ENCODE data around the gene SPAG5. TPM values are rescaled to one million over a fixed set of nuclear protein-coding genes. Genes with fewer than 3 reads are reported as not detected.
A peak's percentile ranks its signal among the peaks of the same experiment; 100 is the strongest.
"Not testable (repeated sequence)": the region's sequence is repeated elsewhere in the genome, so short reads cannot be mapped to it uniquely, and the experiment has no call there.

SPAG5 gene
- total RNA-seq, 1 donor from 2014 or later: 42.0 TPM

DNA sequence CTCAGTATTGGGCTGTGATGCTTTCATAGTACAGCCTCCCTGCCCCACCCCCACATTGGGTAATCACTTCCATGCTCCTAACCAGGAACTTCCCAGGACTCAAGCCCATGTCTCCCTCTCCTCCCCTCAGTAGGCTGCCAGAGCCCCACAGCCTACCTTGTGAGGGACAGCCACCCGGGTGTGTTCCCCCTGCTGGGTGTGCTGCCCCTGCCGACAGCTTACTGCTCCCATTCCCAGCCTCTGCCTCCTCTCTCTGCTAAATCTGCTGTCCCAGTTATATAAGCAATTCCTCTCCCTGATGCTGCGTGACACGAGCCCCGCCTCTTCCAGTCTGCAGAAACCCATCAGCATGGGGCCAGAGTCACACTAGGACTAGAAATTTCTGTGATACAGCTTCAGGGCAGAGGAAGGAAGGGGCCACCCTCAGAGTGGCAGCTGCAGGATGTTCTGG is 15.1 kb upstream of the SPAG5 start, which contains the start of gene RSKR:
RSKR (minus strand) TSS at position 255 of the 451 bp plus-strand sequence; CDS start at position 231, 24 bp downstream.
- Mint-ChIP-seq H3K36me3 (peaks cover 28% of the 10 kb centered on the region), H3K27me3 (ENCODE audit: low read depth) (no peaks in the 10 kb centered on the region), H3K4me3 (no peak within 1 kb of the TSS), H3K9me3 (no peaks in the 10 kb centered on the region), H3K4me1 (no peaks in the 10 kb centered on the region), H3K27ac (no peak within 1 kb of the TSS)
- no peak for TF ChIP-seq CTCF (IDR thresholded peaks at IDR 0.05; ENCODE audit: unreplicated experiment)
- DNase-seq (ENCODE audit: low spot score in 2 of 2, unreplicated experiment in 2 of 2): no peak

DNA sequence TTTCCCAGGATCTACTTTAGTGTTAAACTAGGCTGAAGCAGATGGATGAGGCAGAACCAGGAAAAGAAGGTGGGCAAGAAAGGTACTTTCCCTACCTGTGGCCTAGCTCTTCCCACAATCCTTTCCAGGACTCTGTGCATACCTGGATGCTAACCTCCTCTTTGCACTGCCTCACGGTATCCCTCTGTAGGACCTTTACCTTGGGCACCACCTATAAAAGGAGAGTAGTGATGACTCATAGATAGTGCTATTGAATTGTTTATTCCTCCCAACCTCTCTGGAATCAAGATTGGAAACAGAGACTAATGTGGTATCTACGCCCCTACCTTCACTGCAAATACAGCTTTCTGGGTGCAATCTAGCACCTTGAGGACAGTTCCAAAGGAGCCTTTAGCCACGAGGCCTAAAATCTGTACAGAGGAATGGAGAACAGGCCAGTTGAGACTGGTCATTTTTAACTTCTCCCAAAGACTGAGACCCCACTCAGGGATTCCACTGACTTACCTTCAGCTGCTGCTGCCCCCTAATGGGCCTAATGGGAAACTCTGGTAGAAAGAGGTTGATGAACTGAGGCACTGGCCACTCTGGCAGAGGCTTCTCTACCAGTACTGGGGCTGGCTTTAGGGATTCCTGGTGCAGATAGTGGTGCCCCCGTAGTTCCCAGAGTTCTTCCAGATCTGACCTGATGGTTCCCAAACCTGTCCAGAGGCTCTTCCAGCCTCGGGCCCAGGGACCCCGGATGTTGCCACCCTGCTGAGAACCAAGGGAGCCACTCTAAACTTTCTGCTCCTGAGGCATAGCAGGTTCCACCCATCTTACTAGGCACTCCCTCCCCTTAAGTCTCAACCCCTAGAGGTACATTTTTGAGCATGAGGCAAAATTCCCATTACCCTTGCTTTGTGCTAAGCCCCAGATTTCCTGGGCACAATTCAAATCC is 14.4 kb upstream of the SPAG5 start:
- H3K9me3 Mint-ChIP-seq: no peaks in the 10 kb centered on the region
- no peak overlapping the region for H3K4me3 Mint-ChIP-seq
- no peaks in the 10 kb centered on the region for H3K4me1 Mint-ChIP-seq
- H3K27me3 Mint-ChIP-seq (ENCODE audit: low read depth): no peaks in the 10 kb centered on the region
- H3K27ac Mint-ChIP-seq: no peak overlapping the region
- TF ChIP-seq CTCF (IDR thresholded peaks at IDR 0.05; ENCODE audit: unreplicated experiment): peak; percentile 48
- H3K36me3 Mint-ChIP-seq: peaks cover 24% of the 10 kb centered on the region
- DNase-seq (ENCODE audit: low spot score in 2 of 2, unreplicated experiment in 2 of 2): no peak

DNA sequence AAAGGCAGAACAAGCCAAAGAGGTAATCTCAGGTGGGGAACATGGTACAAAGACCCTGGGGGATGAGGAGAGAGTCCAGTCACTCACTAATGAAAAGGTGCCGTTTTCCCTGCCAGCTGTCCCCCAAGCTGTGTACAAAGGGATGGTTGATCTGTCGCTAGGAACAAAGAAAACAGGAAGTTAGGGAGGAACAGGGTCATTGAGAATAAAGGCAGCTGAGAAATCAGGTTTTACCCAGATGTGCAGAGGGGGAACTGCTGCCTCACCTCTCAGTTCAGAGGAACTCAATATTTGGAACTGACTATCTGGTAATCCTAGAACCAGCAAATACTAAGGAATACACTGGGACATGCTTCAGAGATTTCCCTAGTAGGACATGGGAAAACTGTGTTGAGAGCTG is 13.7 kb upstream of the SPAG5 start:
- H3K9me3 Mint-ChIP-seq: no peaks in the 10 kb centered on the region

DNA sequence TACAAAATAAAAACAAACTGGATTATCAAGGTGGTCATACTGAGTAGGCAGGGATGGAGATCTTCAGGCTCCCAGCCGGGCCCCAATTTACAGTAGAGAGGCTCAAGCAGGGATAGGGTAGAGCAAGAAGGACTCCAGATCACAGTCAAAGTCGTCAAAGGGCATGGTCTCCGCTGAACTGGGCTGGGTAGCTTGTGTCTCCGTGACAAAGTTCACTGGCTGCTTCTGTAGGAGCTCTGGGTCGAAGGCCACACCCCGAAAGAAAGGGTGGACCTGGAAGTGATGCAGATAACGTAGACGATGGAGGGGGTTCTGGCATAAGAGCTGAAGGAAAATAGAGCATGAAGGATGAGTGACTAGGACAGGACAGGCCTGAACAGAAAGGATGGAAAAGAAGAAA is 11.6 kb upstream of the SPAG5 start:
- no peaks in the 10 kb centered on the region for H3K27me3 Mint-ChIP-seq (ENCODE audit: low read depth)
- no peaks in the 10 kb centered on the region for H3K4me1 Mint-ChIP-seq
- H3K4me3 Mint-ChIP-seq: no peak overlapping the region
- peaks cover 19% of the 10 kb centered on the region for H3K36me3 Mint-ChIP-seq
- no peak overlapping the region for H3K27ac Mint-ChIP-seq
- no peak for DNase-seq (ENCODE audit: low spot score in 2 of 2, unreplicated experiment in 2 of 2)
- TF ChIP-seq CTCF (IDR thresholded peaks at IDR 0.05; ENCODE audit: unreplicated experiment): no peak
- no peaks in the 10 kb centered on the region for H3K9me3 Mint-ChIP-seq

More for the DNA sequence above, 13.7 kb upstream of the SPAG5 start:
- Mint-ChIP-seq H3K27ac (no peak overlapping the region), H3K4me3 (no peak overlapping the region), H3K36me3 (peaks cover 24% of the 10 kb centered on the region), H3K27me3 (ENCODE audit: low read depth) (no peaks in the 10 kb centered on the region), H3K4me1 (no peaks in the 10 kb centered on the region)
- no peak for TF ChIP-seq CTCF (IDR thresholded peaks at IDR 0.05; ENCODE audit: unreplicated experiment)
- DNase-seq (ENCODE audit: low spot score in 2 of 2, unreplicated experiment in 2 of 2): no peak

DNA sequence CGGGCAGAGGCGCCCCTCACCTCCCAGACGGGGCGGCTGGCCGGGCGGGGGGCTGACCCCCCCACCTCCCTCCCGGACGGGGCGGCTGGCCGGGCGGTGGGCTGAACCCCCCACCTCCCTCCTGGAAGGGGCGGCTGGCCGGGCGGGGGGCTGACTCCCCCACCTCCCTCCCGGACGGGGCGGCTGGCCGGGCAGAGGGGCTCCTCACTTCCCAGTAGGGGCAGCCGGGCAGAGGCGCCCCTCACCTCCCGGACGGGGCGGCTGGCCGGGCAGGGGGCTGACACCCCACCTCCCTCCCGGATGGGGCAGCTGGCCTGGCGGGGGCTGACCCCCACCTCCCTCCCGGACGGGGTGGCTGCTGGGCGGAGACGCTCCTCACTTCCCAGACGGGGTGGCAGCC is 5.2 kb upstream of the SPAG5 start:
- H3K27ac Mint-ChIP-seq: not testable (repeated sequence)

More for the DNA sequence above, 5.2 kb upstream of the SPAG5 start:
- H3K36me3 Mint-ChIP-seq; H3K9me3 Mint-ChIP-seq; H3K27me3 Mint-ChIP-seq (ENCODE audit: low read depth); H3K4me3 Mint-ChIP-seq; H3K4me1 Mint-ChIP-seq; DNase-seq (ENCODE audit: low spot score in 2 of 2, unreplicated experiment in 2 of 2): not testable (repeated sequence)
